Jurkat, Clone E6-1 (cell line): ENCODE data around the gene NDUFB6. TPM values are rescaled to one million over a fixed set of nuclear protein-coding genes. Genes with fewer than 3 reads are reported as not detected.
"Not testable (repeated sequence)": the region's sequence is repeated elsewhere in the genome, so short reads cannot be mapped to it uniquely, and the experiment has no call there.

ENCODE experiments used
- DNase-seq: peaks from one replicate; pipeline ENCODE4 v3.0.0-alpha.2; 2011; ENCODE audit warnings: low read depth, low spot score
- H3K4me3 ChIP-seq: 2 replicates; pipeline ENCODE4 v1.5.1; 2011; ENCODE audit warnings: mild to moderate bottlenecking, low read length, control low read depth, moderate library complexity
- polyA plus RNA-seq: library from polyadenylated mRNA; unstranded; fragments of >200 nt; gene quantifications from one replicate; pipeline ENCODE4 v1.2.1, GENCODE V29; 2012; ENCODE audit warnings: missing spikeins; ENCODE audit not compliant: insufficient read length, insufficient read depth

The NDUFB6 gene
- 164 TPM for polyA plus RNA-seq

DNA sequence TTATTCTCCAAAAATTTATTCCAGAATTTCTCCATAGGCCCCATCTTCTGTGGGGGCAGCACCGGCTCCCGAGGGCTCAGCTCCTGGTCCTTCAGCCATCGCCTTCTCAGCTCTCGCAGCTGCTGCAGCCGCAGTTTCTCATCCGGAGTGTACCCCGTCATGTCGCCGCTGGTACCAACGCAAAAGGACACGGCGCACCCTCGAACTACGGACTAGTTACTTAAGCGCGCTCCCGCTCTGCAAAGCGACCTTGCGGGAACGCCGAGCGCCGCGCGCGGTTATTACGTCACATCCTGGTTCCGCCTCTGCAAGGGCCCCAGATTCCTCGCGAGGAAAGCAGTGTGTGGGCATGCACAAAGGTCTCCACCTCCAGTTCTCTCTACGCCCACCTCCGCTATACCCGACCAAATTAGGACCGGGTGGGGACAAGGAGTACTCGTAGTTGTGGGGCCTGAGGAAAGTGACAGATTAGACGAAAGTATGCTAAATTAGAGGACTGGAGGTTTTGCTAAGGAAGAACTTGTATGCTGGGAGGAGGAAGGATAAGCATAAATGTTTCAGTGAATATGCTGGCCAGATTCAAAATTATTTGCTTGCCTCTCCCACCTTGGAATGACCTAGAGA is at the start of gene NDUFB6:
Gene NDUFB6, minus strand, starts transcription at position 260 of the 624 bp plus-strand sequence. Its CDS starts 99 bp downstream, at position 161.
- peak within 1 kb of the TSS; percentile 81 for H3K4me3 ChIP-seq

DNA sequence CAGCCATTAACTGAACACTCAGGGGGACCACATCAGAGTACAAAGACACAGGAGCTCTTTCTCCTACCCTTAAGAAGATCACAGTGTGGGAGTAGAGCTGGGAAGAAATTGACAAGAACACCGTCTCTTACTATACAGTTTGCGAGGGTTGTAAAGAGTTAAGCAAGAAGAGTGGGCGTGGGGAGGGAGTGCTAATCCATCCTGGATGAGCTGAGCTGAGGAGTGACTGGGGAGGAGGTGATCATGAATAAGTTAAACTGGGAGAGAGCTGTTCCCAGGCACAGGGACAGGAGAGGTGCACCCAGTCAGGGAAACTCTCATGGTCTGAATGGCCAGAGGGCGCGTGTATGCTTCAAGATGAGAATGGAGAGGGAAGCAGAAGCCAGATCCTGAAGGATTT is 45.3 kb upstream of the NDUFB6 start:
- no peak overlapping the region for H3K4me3 ChIP-seq

More for the DNA sequence above, at the start of gene NDUFB6:
- peak; percentile 96 for DNase-seq

DNA sequence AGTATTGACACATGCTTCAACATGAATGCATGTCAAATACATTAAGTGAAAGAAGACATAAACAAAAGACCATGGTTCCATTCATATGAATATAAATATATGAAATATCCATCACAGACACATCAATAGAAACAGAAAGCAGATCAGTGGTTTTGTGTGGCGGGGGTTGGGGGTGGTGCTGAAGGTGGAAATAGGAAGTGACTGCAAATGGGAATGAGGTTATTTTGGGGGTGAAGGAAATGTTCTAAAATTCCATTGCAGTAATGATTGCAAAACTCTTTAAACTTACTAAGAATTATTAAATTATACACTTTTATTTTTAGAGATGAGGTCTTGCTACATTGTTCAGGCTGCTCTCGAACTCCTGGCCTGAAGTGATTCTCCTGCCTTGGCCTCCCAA is 33.9 kb upstream of the NDUFB6 start:
- no peak overlapping the region for H3K4me3 ChIP-seq
- no peak for DNase-seq

More for the DNA sequence above, 45.3 kb upstream of the NDUFB6 start:
- DNase-seq: no peak

DNA sequence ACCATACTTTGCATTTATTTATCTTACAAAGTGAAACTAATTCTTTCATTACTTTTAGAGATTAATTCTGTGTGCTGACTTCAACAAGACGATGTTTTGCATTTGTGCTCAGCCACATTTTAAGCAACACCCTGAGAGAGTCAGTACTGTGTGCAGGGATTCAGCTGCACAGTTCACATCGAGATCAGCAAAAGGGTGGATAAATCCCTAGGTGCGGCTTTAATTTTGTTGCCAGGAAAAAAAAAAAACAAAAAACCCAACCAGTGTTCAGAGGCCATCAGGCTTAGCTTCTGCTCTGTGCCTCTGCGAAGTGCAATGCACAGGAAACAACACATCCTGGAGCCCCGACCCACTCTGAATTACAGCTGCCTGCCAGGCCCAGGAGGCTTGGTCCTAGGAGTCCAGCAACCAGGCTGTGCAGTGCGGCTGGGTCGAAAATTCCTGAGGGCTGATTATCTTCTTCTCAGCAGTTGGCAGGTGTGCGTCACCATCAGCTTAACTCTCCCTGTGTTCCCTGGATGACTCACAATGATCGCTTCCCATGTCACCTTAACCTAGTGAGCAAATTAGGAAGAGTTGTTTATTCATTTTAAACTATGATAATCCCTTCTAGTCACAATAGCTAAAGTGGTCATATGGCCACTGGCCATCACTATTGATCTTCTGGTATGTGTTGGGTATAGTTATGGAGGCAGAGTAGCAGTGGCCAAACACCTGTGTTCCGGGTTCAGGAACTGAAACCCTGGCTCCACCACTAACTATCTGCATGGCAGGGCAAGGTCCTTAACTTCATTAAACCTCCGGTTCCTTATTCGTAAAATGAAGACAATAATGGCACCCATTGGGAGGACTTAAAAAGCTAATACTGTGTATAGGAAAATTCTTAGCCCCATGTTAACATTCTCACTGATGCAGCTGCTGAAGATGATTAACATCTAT is 31.2 kb upstream of the NDUFB6 start:
- no peak overlapping the region for H3K4me3 ChIP-seq
- DNase-seq: no peak

DNA sequence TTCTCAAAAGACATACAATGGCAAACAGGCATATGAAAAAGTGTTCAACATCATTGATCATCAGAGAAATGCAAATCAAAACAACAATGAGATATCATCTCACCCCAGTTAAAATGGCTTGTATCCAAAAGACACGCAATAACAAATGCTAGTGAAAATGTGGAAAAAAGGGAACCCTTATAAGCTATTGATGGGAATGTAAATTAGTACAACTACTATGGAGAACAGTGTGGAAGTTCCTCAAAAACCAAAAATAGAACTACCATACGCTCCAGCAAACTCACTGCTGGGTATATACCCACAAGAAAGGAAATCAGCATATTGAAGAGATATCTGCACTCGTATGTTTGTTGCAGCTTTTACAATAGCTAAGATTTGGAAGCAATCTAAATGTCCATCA is 26.1 kb upstream of the NDUFB6 start:
- DNase-seq, H3K4me3 ChIP-seq: not testable (repeated sequence)

DNA sequence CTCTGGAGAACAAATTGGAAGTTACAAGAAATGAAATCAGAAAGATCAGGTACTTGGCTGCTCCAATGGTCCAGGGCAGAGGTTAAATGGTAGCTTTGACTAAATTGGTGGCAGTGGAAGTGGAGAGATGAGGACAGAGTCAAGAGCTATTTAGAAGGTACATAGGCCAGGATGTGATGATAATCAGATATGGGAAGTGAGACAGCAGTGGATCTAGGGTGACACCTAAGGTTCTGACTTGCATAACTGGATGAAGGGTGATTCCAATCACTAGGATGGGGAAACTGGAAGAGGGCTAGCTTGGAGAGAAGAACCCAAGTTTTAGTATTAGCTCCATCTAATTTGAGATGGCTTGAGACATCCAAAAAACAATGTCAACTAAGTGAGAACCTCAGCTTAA is 24.0 kb upstream of the NDUFB6 start:
- no peak overlapping the region for H3K4me3 ChIP-seq
- no peak for DNase-seq

DNA sequence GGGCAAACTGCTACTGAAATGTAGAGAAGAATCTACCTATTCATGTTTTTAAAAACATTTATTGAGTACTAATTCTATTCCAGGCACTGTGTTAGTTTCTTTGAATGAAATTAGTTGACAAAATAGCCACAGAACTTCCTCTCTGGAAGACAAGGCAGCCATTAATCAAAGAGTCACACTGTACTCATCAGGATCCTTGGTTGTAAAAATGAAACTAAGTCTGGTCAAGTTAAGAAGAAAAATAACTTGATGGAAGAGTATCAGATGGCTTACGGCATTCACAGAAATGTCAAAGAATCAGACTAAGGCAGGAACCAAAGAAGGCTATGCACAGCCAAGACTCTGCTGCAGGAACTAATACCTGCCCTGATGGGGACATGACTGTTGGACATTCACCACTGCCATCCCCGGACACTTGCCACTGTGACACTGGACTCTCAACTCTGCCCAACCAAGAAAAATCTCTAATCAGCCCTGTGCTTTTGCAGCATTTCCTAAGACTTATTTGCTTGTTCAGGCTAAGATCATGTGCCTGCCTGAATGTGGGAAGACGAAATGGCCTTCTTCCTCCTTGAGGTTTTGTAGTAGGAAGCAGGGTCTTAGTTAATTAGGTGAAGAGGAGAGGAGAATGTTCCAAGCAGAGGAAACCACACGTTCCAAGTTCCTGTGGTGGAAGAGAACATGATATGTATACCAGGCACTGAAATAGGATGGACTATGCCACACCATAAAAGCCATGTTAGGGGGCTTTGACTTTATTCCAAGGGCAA is 23.3 kb upstream of the NDUFB6 start:
- no peak for DNase-seq
- no peak overlapping the region for H3K4me3 ChIP-seq

DNA sequence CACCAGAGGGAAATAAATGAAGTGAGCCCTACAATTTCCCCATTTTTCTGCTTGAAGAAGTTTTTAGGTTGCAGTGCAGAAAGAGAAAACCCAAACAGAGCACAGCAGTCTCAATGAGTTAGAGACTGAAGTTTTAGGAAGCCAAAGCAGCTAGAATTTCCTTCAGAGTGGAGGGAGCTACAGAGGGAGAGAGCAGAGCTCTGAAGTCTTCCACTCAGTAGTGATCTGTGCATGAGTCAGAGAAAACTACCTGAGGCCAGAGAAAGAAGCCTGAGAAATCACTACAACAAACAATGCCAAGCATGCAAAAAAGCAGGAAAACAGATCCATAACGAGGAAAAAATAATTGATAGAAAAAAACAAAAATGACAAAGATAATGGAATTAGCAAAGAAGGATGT is 17.9 kb upstream of the NDUFB6 start:
- DNase-seq: no peak

DNA sequence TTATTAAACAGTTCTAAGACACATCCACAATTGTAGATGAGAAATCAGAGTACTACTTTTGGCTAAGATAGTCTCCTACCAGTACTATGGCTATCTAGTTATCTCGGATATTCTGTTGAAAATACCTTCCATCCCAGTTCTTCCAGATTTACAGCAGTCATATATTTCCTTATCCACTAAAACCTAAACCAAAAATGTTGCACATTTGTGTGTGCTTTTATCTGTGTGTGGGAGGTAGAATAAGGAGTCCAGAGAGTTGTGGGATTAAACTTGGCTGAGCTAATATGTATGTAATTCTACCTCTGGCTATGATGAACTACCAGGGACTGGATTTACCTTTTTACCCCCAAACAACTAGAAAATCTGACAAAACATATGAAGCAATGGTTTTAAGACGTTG is 17.5 kb upstream of the NDUFB6 start:
- no peak overlapping the region for H3K4me3 ChIP-seq
- DNase-seq: no peak

More for the DNA sequence above, 17.9 kb upstream of the NDUFB6 start:
- H3K4me3 ChIP-seq: no peak overlapping the region

DNA sequence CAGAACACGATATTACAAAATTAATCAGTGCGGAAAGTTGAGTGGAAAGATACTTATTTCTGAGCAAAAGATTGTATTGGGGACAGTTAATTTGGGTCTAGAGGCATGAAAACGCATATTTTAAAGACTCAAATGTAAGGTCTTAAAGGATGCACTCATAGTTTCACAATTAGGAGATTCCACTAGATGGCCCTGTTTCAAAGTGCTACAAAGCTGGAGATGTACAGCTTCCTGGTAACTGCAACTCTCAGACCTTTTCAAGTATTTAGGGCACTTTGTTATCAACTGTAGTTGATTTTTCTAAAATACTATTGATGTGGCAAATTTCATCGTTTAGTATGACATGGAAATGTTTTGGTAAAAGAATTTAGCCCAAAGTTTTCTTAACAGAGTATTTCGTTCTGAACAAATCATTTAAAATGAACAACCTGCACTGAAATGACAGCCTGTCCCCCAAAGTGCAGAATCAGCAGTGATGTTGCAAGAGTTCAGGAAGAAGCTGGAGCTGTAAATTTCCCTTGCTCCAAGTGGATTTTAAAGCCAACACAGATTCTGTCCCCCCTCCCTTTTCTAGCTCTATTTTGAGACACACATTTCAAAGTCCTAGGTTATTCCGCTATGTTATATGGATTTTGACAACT is 16.2 kb upstream of the NDUFB6 start:
- peak; percentile 49 for DNase-seq
- H3K4me3 ChIP-seq: no peak overlapping the region

DNA sequence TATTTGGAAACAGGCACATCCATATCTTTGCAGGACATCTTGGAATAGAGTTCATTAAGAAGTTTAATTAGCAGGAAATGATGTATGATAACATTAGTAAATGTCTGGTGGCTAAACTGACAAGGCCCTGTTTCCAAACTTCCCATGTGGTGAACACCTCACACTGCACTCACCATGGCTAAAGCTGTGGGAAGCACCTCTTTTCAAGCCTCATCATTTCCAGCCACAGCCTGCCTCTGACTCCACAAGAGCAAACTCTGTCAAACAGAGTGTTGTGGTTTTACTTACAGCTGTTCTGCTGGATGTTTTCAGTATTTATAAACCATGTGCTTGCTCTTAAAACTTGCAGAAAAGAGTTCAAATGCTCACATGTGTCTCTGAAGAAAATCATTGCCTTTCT is 14.9 kb upstream of the NDUFB6 start:
- no peak for DNase-seq
- H3K4me3 ChIP-seq: no peak overlapping the region

DNA sequence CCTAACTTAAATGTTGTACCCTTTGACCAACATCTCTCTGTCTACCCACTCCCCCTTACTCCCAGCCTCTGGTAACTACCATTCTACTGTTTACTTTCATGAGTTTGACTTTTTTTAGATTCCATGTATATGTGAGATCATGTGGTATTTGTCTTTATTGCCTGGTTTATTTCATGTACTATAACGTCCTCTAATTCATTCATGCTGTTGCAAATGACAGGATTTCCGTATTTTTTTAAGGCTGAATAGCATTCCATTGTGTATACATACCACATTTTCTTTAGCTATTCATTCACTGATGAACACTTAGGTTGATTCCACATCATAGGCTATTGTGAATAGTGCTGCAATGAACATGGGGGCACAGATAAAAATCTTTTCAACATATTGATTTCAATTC is 11.8 kb upstream of the NDUFB6 start:
- no peak for DNase-seq
- H3K4me3 ChIP-seq: no peak overlapping the region

DNA sequence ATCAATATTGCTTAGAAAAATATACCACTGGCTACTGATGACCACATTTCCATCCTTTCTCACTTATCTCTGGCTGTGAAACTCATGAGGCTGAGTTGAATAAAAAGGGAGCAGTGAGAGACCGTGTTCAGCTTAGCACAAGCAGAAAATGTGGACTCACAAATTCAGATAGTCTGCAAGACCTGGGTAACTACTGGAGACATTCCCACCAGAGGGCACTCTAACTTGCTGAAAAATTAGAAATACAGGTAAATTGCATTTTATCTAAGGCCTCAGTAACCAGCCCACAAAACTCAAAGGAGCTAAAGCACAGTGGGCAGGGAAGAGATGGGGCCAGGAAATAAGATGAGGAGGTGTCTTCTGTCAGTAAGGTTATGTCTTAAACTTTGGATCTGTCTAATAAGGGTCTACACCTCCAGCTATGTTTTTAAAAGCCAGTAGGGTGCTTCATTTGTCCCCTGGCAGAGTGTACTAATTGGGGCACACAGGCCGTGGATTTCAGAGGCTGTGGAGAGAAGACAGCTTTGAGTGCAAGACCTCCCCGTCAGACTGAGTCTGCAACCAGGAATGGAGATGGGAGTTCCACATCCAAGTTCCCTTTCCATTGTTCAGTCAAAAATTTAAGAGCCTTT is 8.7 kb upstream of the NDUFB6 start:
- no peak overlapping the region for H3K4me3 ChIP-seq
- DNase-seq: peak; percentile 69

DNA sequence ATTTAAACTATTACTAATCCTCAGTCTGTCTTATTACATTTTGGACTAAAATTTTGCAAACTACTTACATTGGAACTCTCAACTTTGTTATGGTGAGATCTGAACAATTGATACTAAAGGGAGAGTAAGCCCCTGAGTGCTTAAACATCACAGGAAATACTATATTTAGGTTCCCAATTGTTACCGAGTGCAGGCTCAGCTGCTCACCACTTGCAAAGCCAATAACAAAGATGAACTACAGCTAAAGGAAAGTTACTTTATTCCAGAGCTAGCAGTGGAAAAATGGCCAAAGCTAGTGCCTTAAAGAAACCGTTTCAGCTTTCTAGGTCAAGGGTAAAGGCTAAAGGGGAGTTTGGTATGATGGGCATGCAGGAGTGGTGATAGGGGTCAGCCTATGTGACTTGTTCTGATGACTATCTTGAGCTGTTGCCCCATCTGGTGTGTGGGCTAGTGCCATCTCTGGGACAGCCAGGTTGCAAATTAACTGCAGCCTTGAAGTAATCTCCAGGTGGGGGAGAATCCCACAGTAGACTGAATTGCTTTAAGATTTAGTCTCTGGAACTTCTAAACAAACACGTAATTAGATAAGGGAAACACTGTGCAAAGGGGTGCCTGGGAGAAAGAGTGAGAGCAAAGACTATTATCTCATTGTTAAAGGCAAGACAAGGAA is 7.8 kb upstream of the NDUFB6 start:
- DNase-seq: no peak

DNA sequence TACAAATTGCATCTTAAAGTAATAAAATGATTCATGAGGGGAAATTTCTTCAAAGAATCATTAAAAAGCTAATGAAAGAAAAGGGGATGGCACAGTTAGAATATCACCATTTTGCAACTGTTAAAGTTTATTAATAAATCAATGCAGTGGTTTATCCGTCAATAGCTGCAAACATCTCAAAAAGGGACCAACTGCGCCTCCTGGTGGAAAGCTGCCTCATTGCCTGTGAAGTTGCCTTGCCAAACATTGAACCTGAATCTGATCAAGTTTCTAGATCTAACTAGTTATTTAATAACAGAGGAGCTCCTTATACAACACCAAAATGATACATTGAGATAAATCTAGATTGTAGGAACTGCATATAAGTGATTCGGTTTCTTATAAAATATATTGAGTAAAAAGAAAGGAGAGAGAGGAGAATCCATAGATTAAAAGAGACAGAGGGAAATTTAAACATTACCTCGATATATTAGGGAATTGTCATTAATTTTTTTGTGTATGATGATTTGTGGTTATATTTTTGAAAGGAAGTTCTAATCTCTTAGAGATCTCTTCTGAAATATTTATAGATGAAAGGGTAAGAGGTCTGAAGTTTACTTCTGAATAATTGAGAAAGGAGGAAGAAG is 6.9 kb upstream of the NDUFB6 start:
- DNase-seq: peak; percentile 52
- H3K4me3 ChIP-seq: no peak overlapping the region

More for the DNA sequence above, 7.8 kb upstream of the NDUFB6 start:
- H3K4me3 ChIP-seq: no peak overlapping the region

DNA sequence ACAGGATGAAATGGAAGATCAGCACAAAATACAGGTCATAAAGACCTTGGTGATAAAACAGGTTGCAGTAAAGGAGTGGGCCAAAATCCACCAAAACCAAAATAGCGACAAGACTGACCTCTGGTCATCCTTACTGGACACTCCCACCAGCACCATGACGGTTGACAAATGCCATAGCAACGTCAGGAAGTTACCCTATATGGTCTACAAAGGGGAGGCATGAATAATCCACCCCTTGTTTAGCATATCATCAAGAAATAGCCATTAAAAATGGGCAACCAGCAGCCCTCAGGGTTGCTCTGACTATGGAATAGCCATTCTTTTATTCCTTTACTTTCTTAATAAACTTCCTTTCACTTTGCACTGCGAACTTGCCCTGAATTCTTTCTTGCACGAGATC is 6.0 kb upstream of the NDUFB6 start:
- no peak overlapping the region for H3K4me3 ChIP-seq
- no peak for DNase-seq

DNA sequence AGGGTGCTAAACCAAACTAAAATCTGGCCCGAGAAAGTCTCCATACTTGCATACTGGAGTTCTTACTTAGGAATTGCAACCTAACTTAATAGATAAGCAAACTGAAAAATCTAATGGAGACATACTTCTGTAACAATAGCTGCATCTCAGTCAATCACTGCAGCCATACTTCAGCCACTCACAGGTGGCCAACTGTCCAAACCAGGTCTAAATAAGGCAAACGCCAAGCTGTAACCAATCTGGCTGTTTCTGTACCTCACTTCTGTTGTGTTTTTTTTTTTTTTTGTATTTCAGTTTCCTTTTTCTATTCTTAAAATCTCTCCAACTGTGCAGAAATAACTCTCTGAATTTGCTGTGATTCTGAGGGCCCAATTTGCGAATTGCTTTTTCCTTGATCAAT is 4.4 kb upstream of the NDUFB6 start:
- no peak for DNase-seq
- no peak overlapping the region for H3K4me3 ChIP-seq

DNA sequence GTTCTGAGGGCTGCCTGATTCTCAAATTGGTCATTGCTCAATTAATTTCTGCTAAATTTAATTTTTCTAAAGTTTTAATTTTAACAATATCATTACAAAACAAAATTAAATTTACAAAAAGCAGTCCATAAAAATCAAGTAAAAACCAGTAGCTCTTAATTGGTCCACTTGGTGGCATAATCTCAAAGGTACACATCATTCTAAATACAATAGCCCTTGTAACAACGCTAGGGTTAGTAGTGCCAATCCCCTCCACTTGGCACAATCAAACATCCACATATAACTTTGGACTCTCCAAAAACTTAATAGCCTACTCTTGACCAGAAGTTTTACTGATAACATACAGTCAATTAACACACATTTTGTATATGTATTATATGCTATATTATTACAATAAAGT is 1.9 kb upstream of the NDUFB6 start:
- peak; percentile 53 for DNase-seq
- H3K4me3 ChIP-seq: no peak overlapping the region
